GM12891 (cell line): ENCODE data around the gene EVA1A.

Source experiments
- POLR2A ChIP-seq: IDR thresholded peaks from 2 replicates; pipeline ENCODE4 v1.6.1; 2011; ENCODE audit warnings: low read depth, low read length, control low read depth
- POLR2AphosphoS5 ChIP-seq: IDR thresholded peaks from 2 replicates; pipeline ENCODE4 v1.6.1; 2011; ENCODE audit warnings: low read depth, low read length, control low read depth
- POU2F2 ChIP-seq: IDR thresholded peaks from 2 replicates; pipeline ENCODE4 v1.6.1; 2011; ENCODE audit warnings: low read depth, mild to moderate bottlenecking, control low read depth, low read length, moderate library complexity
- SPI1 ChIP-seq: IDR thresholded peaks from 2 replicates; pipeline ENCODE4 v1.6.1; 2011; ENCODE audit warnings: low read depth, low read length, control low read depth

- TF ChIP-seq POLR2A = no peak
- TF ChIP-seq POLR2AphosphoS5 = no peak
- no peak for TF ChIP-seq SPI1
- TF ChIP-seq POU2F2 = no peak
Observed at GRCh38 chr2:75453384-75454240, 107.1 kb downstream of the EVA1A start.
